GM18870 (cell line): ENCODE data around the gene RETSAT.
"Not testable (repeated sequence)": the region's sequence is repeated elsewhere in the genome, so short reads cannot be mapped to it uniquely, and the experiment has no call there.

ENCODE experiments used
- ATAC-seq: cut with Tn5 transposase; IDR thresholded peaks from one replicate; pipeline ENCODE4 v1.9.1; 2021; ENCODE audit warnings: moderate library complexity; ENCODE audit not compliant: unreplicated experiment

RETSAT gene

DNA sequence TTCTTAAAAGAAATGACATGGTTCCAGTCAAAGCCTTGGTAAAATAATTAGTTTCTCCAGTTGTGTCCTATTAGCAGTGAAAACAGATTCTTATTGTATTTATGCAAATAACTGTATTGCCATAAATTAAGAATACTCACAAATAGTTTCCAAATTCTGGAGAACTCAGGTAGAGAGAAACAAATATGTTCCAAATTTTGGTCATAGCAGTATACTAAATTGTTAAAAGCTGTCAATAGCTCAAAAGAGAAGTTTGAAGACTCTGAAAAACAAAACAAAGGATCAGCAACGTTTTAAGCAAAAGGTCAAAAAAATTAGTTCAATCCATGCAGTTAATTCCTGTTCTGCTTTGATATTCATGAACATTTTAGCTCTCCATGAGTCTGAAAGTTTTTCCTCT lies 25.7 kb upstream of the RETSAT start:
- ATAC-seq, result no peak

DNA sequence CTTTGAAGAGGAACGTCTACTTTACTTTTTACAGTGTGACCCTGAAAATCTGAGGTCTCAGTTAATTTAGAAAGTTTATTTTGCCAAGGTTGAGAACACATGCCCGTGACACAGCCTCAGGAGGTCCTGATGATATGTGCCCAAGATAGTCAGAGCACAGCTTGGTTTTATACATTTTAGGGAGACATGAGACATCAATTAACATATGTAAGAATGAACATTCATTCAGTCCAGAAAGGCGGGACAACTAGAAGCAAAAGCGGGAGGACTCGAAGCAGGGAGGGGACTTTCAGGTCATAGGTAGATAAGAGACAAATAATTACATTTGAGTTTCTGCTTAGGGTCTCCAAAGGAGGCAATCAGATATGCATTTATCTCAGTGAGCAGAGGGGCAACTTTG lies 23.9 kb upstream of the RETSAT start:
- no peak for ATAC-seq

DNA sequence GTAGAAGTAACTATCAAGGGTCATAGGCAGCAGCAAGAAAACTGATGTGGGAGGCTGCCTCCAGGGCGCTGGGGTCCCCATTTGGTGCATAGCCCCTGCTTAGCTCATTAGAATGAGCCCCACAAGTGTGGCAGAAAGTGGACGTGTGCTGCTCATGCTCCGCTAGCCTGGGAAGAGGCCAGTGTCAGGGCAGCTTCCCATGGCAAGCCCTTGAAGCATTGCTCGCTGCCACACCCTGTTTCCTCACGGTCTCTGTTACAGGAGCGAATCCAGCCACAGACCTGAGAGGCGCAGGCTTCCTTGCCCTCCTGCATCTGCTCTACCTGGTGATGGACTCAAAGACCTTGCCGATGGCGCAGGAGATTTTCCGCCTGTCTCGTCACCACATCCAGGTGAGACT lies 22.8 kb upstream of the RETSAT start:
- ATAC-seq, result no peak

DNA sequence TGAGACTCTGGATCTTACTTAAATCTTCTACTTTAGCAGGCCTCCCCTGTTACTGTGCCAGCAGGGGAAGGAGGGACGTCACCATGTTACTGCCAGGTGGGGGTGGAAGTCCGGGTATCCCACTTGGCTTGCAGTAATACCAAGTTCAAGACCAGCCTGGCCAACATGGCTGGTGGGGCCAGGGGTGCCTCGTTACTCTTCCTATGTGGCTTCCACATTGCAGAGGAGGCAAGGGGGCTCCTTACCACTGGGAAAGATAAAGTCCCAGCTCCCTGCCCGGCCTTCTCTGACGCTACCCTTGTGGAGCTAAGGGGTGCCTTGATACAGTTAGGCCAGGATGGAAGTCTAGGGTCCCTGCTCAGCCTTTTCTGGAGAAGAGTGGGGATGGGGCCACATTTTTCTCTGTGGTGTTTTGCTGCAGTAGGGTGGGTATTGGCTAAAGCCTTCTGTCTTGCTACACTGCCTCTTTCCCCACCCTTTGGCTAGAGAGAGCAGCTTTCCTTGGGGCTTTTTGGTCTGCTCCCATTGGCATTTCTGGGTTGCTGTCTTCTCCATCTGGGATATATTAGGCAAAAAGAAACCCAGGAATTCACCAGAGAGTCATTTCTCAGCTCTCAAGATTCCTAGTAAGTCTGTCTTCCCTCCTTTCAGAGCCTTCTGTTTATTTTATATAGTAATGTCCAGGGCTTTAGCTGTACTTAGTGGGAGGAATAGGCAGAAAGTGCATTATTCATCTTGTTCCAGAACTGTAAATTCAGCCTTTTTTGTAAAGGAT lies 22.1 kb upstream of the RETSAT start:
- no peak for ATAC-seq

DNA sequence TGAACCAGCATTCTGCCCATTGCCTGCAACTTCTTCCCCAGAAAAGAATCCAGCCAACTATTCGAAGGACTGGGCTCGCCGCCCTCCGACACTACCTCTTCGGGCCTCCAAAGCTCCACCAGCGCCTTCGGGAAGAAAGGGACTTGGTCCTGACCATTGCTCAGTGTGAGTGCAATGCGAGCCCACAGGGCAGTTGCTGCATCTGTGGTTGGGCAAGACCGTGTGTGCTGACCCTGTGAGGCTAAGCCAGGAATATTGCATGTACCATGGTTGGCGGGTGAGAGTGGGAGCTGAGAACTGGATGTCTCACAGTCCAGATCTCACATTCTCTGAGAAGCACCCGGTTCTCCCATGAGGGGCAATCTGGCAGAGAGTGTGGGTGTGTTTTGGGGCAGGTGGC lies 16.7 kb upstream of the RETSAT start:
- ATAC-seq, result no peak

DNA sequence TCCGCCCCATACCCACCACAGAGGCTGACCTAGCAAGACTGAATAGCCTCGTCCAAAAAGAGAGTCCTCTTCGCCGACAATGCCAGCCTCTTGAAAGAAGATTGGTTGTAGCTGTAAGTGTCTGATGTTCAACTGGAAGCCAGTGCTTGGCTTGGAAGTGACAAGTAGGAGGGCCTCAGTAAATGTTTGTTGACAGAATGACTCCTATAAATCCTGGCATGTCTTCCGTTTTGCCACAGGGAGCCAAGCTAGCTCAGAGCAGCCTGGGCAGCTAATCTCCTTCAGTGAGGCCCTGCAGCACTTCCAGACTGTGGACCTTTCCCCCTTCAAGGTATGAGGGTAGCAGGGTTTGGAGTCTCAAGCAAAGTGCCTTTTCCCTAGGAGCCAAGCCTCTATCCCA lies 15.2 kb upstream of the RETSAT start:
- no peak for ATAC-seq

DNA sequence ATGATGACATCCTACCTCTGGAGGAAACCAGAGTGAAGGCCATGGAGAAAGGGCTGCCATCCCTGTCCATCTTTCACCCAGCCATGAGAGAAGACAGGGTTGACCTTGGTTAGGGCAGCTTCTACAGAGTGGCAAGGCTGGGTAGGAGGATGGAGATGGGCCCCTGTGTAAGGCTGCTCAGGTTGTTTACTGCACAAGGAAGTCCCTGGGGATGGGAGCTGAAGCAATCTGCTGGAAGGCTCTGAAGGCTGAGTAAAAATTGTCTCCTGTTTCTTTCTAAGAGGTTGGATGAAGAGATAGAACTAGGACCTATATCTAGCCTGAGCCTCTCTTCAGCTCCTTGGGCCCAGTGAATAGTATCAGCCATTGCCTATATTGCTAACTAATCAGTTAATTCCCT lies 14.6 kb upstream of the RETSAT start:
- ATAC-seq, result no peak

DNA sequence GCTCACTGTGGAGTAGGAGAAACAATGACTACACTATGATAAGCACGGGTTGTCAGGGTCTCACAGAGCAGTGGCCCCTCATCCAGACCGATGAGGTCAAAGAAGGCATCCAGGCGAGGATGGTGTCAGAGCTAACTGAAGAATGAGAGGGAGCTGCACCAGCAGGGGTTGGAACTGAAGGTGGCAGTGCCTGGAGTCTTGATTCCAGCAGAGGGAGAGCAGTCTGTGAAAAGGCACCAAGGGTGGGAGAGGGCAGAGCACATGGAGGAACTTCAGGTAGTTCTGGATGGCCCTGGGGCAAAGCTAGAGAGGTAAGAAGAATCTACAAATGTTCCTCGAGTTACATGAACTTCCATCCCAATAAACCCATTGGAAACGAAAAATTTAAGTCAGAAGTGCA lies 12.9 kb upstream of the RETSAT start:
- ATAC-seq, result no peak

DNA sequence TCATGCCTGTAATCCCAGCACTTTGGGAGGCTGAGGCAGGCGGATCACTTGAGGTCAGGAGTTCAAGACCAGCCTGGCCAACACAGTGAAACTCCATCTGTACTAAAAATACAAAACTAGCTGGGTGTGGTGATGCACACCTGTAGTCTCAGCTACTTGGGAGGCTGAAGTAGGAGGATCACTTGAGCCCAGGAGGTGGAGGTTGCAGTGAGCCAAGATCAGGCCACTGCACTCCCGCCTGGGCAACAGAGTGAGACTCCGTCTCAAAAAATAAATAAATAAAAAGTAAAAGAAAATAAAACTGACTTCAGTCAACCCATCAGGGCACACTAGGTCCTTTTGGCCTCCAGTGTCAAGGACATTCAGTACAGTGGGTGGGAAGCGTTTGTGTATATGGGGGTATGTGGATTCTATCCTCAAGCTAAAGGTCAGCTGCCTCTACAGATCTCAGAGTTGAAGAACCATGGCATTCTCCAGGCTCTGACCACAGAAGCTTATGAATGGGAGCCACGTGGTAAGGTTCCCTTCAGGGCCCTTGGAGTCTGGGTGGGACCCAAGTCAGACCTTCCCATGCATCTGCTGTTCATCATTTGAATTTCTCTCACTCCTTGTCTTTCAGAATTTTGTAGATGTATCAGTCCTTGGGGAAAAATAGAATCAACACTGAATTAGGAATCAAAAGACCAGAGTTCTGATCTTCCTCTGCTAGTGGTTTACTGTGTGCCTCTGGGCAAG lies 8.5 kb upstream of the RETSAT start:
- not testable (repeated sequence) for ATAC-seq

DNA sequence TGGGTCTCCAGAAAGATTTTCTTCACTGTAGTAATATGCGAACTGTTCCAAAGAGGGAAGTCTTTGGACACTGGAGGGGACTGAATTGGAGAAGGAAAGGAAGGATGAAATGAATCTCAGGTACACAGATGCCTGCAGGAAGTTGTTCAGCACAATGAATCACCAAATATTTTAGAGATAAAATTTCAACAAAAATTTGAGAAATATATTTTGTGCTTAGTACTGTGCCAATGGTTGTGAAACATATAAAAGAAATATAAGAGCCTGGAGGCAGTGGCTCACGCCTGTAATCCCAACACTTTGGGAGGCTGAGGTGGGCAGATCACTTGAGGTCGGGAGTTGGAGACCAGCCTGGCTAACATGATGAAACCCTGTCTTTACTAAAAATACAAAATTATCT lies 3.4 kb upstream of the RETSAT start:
- ATAC-seq, result no peak

DNA sequence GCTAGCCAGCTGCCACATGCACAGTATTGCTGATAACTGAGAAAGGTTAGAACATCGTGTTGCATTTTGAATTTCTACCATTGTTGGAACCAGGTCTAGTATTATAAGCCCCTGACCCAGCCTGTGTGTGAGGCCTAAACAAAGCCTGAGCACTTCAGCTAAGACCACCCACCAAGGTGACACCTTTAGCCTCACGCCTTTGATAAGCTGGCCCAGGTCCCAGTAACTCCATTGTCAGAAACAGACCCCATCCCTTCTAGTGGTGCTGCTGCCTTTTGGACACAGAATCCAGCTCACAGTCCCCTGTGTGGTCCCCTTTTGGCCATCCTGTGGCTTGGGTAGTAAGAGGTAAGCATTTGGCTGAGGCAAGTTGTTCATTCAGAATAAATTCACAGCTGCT lies 1.9 kb upstream of the RETSAT start:
- no peak for ATAC-seq

DNA sequence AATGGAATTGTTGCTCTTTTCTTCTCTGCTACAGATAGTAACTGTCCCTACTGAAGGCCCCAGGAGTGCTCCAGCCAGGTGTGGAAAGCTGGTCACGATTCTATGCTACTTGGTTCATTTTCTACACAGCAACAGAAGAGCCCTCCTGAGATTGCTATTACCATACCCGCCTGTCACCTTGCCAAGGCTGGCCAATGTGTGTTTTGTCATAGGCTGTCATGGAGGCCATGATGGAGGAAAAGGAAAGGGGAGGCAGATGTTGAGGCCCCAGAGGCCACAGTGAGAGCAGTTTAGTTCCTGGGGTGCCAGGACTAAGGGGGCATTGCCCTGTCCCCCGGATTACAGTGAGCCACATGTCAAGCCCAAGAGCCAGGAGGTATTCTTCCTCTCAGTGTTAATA lies 1.2 kb upstream of the RETSAT start:
- ATAC-seq, result no peak

DNA sequence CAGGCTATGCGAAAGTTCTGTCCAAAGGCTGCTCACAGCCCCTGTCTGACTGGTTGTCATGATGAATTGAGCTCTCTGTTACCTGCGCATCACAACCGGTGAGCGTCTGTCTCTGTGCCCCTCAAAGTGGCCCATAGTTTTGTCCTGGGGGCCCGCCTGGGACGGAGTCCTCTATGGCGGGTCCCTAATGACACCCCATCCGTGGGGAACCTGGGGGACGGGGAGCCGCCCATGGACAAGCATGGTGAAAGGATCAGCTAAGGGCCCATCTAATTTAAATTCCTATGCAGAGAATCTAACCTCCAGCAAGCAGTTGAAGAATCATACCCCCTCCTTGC lies 714 bp upstream of the RETSAT start:
- peak; percentile 9 for ATAC-seq

DNA sequence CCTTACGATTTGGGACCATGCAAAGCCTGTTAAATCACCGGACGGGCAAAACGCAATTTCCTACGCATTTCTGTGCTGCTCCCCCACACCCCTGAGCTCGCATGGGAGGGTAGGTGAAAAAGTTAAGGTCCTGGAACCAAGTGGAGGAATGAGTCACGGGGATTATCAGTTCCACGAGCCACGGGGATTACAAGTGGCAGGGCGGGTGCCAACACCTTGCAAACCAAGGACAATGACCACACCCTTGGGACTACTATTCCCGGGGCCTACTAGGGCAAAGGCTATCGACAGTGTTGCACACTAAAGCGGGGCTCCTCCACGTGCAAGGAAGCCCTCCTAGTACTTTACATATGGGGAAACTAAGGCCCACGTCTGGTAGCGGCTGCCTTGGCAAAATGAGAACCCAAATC lies 447 bp downstream of the RETSAT start:
- peak; percentile 2 for ATAC-seq

DNA sequence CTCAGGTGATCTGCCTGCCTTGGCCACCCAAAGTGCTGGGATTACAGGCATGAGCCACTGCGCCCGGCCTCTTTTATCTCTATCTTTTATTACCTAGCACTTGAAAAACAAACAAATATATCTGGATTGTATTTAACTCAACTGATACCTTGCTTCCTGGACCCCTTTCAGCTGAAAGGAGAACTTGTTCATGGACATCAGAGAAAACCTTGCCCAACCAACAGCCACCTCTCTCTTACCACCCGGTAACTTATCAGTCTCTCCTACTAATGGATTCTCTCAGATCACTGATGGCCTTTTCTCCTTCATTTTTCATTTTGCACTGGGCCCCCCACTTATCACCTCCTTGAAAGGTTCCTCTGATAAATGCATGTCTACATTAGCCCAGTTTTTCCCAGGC lies 6.7 kb downstream of the RETSAT start:
- no peak for ATAC-seq

DNA sequence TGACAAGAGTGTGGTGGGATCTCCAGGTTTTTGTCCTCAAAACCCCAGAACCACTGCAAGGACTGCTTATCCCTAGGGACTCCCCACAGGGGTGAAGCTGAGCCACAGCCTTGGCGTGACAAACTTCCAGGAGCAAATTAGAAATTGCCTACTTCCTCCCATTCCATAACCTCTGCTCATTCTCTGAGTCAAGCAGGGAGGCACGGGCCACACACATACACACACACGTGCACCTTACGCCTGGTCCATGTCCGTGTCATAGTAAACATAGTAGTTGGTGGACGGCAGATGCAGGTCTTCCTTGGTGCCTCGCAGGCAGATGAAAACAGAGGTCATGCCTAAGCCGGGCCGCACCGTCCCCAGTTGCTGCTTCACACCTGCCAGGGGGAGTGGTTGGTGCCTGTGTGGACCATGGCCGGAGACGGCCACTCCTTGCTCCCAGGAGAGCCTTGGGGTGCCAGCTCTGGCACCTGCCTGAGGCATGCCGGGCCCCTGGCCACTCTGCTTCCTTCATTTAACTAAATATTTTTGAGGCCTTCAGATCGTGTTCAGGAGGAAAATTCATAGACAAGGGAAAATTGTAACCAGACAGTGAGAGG lies 9.9 kb downstream of the RETSAT start:
- no peak for ATAC-seq

DNA sequence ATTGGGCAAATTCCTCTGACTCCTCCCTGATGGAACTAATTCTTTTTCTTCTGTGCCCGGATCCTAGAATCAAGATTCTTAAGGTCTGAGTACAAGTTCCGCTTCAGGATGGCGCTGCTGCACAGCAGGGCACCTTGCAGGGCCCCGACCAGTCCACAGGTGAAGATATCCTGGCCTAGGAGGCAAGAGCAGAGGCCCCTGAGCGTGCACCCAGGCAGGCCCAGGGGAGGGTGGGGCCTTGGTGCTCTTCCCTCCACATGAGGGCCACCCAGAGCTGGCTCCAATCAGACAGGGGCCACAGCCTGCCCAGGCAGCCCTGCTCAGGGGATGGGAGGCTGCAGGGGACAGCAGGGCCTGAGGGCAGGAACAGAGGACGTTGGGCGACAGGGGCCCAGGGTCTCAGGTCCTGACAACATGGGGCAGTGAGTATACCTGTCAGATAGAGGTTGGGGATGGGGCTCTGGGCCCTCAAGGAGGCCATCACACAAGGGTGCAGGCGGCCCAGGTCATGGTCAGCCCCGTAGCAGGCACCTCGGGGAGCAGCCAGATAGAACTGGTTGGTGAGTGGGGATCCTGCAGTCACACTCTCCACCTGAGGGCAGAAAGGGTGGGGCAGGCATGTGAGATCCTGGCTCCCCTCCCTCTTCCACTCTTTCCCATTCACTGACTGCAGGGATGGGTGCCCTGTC lies 11.0 kb downstream of the RETSAT start:
- not testable (repeated sequence) for ATAC-seq

DNA sequence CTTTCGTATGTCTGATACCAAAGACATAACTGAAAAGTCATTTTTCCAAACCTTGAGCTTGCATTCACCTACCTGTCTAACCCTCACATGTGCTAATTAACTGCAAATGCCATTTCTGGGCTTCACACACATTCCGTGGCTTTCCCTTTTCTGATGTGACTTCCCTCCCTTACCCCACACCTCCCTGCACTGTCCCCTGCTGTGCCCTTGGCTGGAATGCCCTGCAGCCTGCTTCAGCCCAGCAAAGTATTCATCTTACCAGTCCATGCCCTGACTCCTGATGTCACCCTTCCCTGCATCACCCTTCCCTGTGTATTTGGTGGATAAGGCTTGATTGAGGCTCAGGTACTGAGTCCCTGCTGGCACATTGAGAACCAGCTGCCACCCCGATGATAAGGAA lies 12.2 kb downstream of the RETSAT start:
- no peak for ATAC-seq

DNA sequence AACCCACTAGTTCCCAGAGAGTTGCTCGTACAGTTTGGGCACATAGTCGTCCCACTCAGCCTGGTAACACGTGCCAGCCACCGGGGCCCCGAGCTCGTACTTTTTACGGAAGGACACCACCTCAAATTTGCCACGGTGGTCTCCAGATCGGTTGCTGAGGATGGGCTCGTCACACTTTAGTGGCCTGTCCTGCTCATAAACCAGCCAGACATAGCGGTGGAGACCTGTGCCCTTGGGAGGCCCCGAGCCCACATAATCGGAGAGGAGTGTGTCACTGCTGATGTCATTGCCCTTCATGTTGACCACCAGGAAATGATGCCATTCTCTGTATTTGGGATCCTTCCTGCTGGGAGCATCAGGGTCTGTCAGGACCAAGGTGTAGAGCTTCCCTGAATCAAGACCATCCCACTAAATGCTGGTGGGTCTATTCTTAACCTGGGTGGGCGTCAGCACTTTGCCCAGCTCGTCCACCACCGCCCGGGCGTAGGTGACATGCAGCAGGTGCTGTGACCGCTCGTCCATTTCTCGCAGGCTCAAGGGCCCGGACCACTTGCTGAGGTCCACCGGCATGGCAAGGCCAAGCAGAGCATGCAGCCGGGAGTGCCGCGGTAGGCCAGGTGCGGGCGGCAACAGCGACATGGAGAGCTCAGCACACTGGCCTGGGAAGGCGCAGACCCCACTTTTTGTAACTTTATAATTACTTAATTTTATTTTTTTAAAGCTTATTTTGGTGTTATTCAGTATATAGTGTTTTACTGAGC lies 12.9 kb downstream of the RETSAT start:
- no peak for ATAC-seq

DNA sequence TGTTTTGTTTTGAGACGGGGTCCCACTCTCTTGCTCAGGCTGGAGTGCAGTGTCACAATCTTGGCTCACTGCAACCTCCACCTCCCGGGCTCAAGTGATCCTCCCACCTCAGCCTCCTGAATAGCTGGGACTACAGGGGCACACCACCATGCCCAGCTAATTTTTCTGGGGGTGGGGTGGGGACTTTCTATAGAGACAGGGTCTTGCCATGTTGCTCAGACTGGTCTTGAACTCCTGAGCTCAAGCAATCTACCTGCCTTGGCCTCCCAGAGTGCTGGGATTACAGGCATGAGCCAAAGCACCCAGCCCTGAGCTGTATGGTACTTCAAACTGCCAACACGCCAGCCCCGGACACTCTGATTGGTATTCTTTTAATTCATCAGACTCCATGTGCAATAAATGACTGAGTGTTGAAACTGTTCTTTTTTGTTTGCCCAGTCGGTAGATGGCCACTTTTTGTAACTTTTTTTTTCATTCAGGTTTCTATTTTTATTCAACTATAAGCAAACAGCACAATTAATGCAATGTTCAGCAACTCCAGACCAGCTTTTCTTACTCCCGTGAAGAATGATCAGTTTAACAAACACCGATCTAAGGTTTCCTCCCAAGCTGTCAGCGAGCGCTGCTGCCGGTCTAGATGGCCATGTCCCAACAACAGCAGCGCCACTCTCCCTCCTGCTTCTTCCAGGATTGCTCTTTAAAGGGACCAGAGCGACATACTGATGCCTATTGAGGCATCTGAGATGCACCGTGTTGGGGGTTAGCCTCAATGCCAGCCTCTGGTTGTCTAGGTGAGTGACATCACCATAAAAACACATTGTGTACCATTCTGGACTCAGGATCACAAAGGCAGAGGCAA lies 14.1 kb downstream of the RETSAT start:
- no peak for ATAC-seq
